ENCODE measurements around the gene BORCS8.
A peak's percentile ranks its signal among the peaks of the same experiment; 100 is the strongest.
"Not testable (repeated sequence)": the region's sequence is repeated elsewhere in the genome, so short reads cannot be mapped to it uniquely, and the experiment has no call there.

BORCS8 gene

DNA sequence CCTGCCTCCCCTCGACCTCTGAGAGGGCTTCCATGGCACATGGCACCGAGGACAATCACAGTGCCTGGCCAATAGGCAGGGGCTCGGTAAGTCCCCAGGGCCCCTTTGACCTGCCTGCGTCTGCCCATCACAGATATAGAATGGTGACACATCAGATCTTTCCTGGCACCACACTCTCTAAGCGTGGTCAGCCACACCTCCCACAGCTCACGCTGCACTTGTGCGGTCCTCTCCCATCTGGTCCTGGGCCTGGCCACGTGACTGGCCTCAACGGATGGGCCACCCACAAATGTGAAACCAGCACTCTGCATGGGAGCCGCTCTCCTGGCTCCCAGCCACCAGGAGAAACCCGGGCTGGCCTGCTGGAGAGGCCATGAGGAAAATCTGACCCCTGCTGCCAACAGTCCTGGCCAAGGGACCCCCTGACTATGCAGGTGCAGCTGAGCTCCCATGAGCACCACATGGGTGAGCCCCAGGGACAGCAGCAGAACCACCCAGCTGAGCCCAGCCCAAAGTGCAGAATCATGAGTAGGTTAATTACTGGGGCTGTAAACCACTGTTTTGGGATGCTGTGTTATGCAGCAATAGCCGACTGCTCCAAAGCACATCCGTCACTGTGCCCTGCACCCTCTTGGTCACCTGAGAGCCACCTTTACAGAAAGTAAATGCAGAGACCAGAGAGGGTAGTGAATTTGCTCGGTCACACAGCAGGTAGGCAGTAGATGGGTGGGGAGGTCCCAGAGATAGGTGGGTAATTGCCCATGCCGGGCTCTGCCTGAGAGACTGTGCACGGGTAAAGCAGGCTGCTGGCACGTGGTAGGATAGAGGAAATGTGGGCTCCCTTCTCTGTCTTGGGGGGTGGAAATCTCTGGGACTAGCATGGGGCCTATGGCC, 12.2 kb downstream of the BORCS8 start:
- DNase-seq: no peak

- no peak for DNase-seq
Measured at GRCh38 chr19:19176950-19177349, 15.0 kb downstream of the BORCS8 start.

GRCh38 chr19:19173243-19173642, 18.7 kb downstream of the BORCS8 start:
- DNase-seq: not testable (repeated sequence)

DNA sequence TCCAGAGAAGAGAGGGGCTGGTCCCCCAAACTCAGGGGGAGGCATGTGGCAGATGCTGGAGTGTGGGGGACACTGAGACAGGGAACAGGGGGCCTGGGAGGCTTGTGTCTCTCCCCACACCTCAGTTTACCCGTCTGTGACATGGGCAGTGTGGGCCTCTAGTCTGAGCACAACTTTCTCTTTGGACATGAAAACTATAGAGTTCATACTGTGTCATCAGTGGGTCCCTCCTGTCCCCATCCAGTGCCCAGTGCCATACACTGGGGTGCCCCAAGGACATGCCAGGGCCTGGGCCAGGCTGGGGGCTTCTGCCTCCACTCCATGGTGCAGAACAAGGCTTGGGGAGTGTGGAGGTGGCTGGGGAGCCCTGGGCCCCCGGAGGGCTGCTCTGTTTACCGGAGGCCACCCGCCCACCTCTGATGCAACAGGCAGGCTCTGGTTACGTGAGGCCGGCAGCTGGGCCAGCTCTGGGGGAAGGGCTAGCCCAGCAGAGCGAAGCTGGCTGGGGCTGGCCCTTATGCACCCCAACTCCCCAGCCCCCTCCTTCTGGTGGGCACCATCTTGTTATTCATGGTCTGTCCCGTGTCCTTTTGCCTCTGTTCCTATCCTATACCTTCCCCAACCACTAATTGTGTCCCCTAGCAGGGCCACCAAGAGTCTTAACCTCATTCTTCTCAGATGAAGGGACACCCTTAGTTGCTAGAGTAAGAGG, 20.0 kb downstream of the BORCS8 start:
- no peak for DNase-seq

GRCh38 chr19:19170873-19171672, 20.9 kb downstream of the BORCS8 start:
- no peak for DNase-seq

GRCh38 chr19:19170053-19170872, 21.7 kb downstream of the BORCS8 start, which contains the start of gene MEF2B:
Gene MEF2B, minus strand, starts transcription at chr19:19170263. Its CDS starts 19,528 bp downstream, at chr19:19150735.
- peak; percentile 33 for DNase-seq

DNA sequence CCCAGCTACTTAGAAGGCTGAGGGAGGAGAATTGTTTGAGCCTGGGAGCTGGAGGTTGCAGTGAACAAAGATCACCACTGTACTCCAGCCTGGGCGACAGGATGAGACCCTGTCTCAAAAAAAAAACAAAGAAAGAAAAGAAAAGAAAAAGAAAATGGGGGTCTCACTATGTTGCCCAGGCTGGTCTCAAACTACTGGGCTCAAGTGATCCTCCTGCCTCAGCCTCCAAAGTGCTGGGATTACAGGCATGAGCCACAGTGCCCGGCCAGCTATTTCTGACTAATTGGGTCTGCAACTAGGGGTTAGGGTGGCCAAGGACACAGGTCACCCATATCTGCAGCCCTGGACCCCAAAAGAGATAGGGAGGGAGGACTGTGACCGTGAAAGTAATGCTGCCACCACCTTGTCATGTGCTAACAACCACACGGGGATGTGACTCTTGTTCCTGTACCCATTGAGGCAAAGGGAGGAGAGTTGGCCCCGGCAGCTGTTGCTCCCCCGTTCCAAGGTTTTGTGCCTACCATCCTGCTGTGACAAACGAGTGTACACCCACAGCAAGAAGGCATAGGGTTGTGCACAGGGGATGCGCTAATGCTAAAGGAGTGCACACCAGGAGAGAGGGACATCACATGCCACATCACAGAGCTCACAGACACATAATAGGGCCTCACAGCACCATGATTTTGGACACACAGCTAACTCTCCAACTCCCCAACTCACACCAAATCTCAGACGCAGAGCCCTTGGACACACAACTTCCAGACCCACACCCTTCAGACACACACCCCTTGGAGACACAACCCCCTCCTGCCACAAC, 22.5 kb downstream of the BORCS8 start:
- DNase-seq: no peak

DNA sequence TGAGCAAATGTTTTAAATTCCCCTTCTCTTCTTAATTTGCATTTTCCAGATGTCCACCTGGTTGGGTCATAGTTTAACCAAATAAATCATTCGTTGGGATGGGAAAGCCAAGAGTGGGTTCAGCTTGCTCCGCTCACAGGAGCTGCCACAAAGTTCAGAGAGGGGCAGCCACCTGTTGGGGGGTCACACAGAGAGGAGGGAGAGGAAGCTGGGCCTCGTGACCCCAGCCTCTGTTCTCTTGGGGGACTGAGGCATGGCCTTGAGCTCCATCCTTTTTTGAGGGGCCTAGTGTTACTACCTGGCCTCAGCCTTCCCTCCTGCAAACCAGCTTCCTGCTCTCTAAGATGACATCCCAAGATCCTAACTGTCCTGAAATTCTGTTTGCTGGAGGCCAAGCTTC, 24.3 kb downstream of the BORCS8 start:
- no peak for DNase-seq

GRCh38 chr19:19165396-19165795, 26.6 kb downstream of the BORCS8 start:
- no peak for DNase-seq

DNA sequence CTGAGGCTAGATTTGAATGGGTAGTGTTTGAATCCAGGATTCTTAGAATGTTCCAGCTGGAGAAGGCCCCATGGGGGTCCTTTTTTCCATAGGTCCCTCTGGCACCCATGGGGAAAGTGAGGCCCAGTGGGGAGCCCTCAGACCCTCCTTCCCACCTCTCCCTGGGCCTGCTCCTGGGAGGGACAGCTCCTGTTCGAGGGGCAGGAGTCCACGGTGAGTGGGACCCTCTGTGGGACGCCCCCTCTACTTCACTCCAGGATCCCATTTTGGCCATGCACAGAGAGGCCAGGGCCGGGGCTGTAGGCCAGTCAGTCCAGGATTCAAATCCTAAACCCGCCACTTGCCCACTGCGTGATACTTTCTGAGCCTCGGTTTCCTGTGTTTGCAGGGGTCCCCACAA, 29.5 kb downstream of the BORCS8 start:
- no peak for DNase-seq

GRCh38 chr19:19160461-19161035, 31.4 kb downstream of the BORCS8 start:
- no peak for DNase-seq

DNA sequence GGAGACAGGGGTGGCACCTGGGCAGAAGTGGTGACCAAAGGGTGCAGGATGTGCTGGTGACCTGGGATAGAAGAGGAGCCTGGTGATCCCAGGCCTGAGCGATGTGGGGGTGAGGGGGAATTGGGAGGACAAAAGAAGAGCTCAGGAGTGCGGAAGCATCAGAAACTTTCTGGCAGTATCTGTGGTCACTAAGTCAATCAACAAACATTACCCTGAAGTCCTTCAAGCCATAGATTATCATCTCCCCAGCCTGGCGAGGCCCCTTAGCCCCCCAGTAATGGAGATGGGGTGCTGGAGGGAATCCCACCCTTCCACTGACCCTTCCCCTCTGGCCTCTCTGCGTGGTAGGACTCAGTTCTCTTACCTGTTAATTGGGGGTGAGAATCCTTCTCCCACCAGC, 32.4 kb downstream of the BORCS8 start:
- no peak for DNase-seq

DNA sequence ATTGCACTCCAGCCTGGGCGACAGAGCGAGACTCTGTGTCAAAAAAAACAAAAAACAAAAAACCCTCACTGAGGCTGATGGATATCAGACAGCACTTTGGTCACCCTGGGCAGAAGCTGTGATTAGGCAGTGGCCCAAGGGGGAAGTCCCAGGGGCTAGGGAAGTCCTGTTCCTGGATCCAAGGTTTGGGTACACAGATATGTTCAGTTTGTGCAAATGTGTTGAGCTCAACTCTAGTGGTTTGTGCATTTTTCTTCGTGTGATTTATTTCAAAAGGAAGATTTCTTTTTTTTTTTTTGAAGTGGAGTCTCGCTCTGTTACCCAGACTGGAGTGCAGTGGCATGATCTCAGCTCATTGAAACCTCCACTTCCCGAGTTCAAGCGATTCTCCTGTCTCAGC, 34.1 kb downstream of the BORCS8 start:
- no peak for DNase-seq

DNA sequence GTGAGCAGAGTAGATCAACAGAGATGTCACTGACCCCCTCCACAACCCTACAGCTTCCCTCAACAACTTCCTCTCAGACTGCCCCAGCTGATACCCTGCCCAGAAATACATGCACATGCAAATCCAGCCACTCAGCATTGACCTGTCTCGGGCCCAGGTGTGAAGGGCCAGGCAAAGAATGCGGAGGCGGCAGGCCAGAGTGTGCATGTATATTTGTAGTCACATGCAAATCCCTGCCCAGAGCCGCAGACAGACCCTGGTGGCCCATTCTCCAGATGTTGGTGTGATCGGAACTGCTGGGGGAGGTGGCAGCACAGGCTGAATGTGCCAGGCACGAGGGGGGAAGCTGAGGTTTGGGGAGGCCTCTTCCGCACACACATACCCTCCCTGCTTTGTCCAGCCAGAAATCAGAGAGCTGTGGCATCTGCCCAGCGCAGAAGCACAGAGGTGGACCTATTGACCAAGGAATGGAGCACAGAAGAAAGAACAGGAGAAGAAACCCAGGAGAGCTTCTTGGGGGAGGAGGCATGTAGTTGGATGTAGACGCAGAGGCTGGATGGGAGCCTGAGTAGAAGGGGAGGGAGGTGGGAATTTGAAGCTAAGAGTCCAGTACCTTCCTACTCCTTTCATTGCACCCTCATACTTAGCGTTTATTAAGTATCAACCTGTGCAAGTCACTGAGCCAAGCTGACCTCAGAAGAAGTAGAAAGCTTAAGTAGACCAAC, 36.3 kb downstream of the BORCS8 start:
- no peak for DNase-seq

DNA sequence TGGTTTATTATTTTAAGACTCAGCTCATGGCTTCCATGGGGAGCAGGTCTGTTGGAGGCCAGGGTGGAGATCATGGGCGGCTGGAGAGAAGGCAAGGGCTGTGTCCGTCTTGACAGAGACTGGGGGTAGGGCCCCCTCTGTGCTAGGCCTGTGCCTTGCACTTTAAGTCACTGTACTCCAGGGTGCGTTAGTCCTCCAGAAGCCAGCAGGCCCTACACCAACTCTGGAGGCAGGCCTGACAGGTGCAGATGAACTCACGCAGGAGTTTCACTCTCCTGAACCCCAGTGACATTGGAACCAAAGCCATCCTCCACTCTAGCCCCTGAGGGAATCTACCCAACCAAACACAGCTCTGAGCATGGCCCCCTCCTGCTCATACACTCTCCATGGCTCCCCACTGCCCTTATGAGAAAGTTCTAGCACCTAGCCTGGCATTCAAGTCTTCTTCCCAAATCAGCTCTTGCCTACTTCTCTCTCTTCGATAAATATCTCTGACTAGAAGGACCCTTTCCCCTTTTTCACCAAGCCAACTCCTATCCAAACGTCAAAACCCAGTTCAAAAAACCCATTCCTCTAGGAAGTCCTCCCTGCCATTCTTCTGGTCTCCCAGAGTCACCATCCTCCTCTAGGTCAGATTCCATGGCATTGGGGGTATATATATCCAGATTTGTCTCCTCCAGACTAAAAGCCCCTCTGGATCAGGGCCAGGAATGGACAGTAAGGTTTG, 37.0 kb downstream of the BORCS8 start:
- DNase-seq: no peak

GRCh38 chr19:19152668-19153384, 39.1 kb downstream of the BORCS8 start:
- DNase-seq: no peak

GRCh38 chr19:19151418-19151817, 40.5 kb downstream of the BORCS8 start:
- DNase-seq: no peak

- no peak for DNase-seq
Measured at GRCh38 chr19:19149435-19149834, 42.5 kb downstream of the BORCS8 start.

DNA sequence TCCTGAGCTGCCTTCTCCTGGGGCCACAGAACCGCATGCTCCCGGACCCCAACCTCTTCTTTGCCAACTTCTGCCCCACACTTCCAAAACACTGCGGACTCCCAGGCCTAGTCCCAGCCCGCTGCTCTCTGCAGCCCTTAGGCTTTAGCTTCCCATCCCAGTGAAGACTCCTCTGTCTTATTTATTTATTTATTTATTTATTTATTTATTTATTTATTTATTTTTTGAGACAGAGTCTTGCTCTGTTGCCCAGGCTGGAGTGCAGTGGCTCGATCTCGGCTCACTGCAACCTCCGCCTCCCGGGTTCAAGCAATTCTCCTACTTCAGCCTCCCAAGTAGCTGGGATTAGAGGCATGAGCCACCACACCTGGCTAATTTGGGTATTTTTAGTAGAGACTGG, 43.4 kb downstream of the BORCS8 start:
- not testable (repeated sequence) for DNase-seq

Measured in suppressor macrophage treated with lipopolysaccharide for 4 hours (primary cell).